H9 (cell line): ENCODE measurements around the gene ATCAY. TPM values are rescaled to one million over a fixed set of nuclear protein-coding genes. Genes with fewer than 3 reads are reported as not detected.

Experiments
- DNase-seq: peaks from one replicate; pipeline ENCODE4 v3.0.0-alpha.2; 2017
- H2AFZ ChIP-seq: one replicate; pipeline ENCODE4 v1.6.1; 2013; ENCODE audit warnings: mild to moderate bottlenecking, low read length, control low read depth, moderate library complexity
- H2AK5ac ChIP-seq: 2 replicates; pipeline ENCODE4 v1.6.1; 2013; ENCODE audit warnings: low read length, control low read depth, mixed read lengths; ENCODE audit not compliant: insufficient read length
- H2BK120ac ChIP-seq: one replicate; pipeline ENCODE4 v1.6.1; 2013; ENCODE audit warnings: low read depth, mild to moderate bottlenecking, low read length, control low read depth, inconsistent platforms; ENCODE audit not compliant: poor library complexity, severe bottlenecking
- H2BK12ac ChIP-seq: 2 replicates; pipeline ENCODE4 v1.6.1; 2013; ENCODE audit warnings: low read length, control low read depth, mixed read lengths, low read depth; ENCODE audit not compliant: insufficient read length
- H2BK15ac ChIP-seq: 2 replicates; pipeline ENCODE4 v1.6.1; 2013; ENCODE audit warnings: low read depth, low read length, control low read depth
- H2BK20ac ChIP-seq: one replicate; pipeline ENCODE4 v1.6.1; 2013; ENCODE audit warnings: low read depth, mild to moderate bottlenecking, low read length, control low read depth, inconsistent platforms; ENCODE audit not compliant: poor library complexity, severe bottlenecking
- H2BK5ac ChIP-seq: 2 replicates; pipeline ENCODE4 v1.6.1; 2013; ENCODE audit warnings: low read length, control low read depth, mixed read lengths; ENCODE audit not compliant: insufficient read length
- H3K14ac ChIP-seq: 2 replicates; pipeline ENCODE4 v1.6.1; 2013; ENCODE audit warnings: low read length, control low read depth; ENCODE audit not compliant: insufficient read depth
- H3K18ac ChIP-seq: 2 replicates; pipeline ENCODE4 v1.6.1; 2013; ENCODE audit warnings: low read depth, mild to moderate bottlenecking, mixed read lengths, low read length, control low read depth; ENCODE audit not compliant: insufficient read length
- H3K23ac ChIP-seq: 2 replicates; pipeline ENCODE4 v1.6.1; 2013; ENCODE audit warnings: low read length, control low read depth, mixed read lengths, low read depth; ENCODE audit not compliant: insufficient read length
- H3K23me2 ChIP-seq: 2 replicates; pipeline ENCODE4 v1.6.1; 2013; ENCODE audit warnings: low read depth, mild to moderate bottlenecking, mixed read lengths, low read length, control low read depth; ENCODE audit not compliant: insufficient read length, poor library complexity, severe bottlenecking
- H3K27ac ChIP-seq: 2 replicates; pipeline ENCODE4 v1.5.1; 2013; ENCODE audit warnings: low read length, control low read depth, mixed read lengths, low read depth; ENCODE audit not compliant: insufficient read length
- H3K27me3 ChIP-seq: 2 replicates; pipeline ENCODE4 v1.6.1; 2013; ENCODE audit warnings: low read length, control low read depth, inconsistent platforms; ENCODE audit not compliant: insufficient read depth
- H3K4ac ChIP-seq: 2 replicates; pipeline ENCODE4 v1.6.1; 2013; ENCODE audit warnings: low read depth, mild to moderate bottlenecking, control low read depth, inconsistent platforms, low read length, moderate library complexity
- H3K4me1 ChIP-seq: 2 replicates; pipeline ENCODE4 v1.6.1; 2013; ENCODE audit warnings: low read length, control low read depth, inconsistent platforms; ENCODE audit not compliant: insufficient read depth
- H3K4me2 ChIP-seq: 2 replicates; pipeline ENCODE4 v1.6.1; 2013; ENCODE audit warnings: low read length, control low read depth, mixed read lengths; ENCODE audit not compliant: insufficient read length, insufficient read depth
- H3K56ac ChIP-seq: 2 replicates; pipeline ENCODE4 v1.6.1; 2013; ENCODE audit warnings: low read depth, mild to moderate bottlenecking, mixed read lengths, low read length, control low read depth; ENCODE audit not compliant: insufficient read length
- H3K79me1 ChIP-seq: 2 replicates; pipeline ENCODE4 v1.6.1; 2013; ENCODE audit warnings: low read depth, mild to moderate bottlenecking, moderate library complexity, low read length, control low read depth, inconsistent platforms; ENCODE audit not compliant: insufficient read depth, poor library complexity, severe bottlenecking
- H3K79me2 ChIP-seq: 2 replicates; pipeline ENCODE4 v1.6.1; 2013; ENCODE audit warnings: low read length, control low read depth, inconsistent platforms; ENCODE audit not compliant: insufficient read depth
- H3K9ac ChIP-seq: 2 replicates; pipeline ENCODE4 v1.6.1; 2013; ENCODE audit warnings: low read length, control low read depth, mixed read lengths; ENCODE audit not compliant: insufficient read length; ENCODE audit errors: extremely low read depth
- H3K9me3 ChIP-seq: one replicate; pipeline ENCODE4 v1.6.1; 2013; ENCODE audit warnings: low read depth, low read length, inconsistent platforms; ENCODE audit not compliant: control insufficient read depth
- H3T11ph ChIP-seq: one replicate; pipeline ENCODE4 v1.6.1; 2013; ENCODE audit warnings: mild to moderate bottlenecking, low read length, control low read depth, inconsistent platforms
- H4K20me1 ChIP-seq: one replicate; pipeline ENCODE4 v1.6.1; 2013; ENCODE audit not compliant: control insufficient read depth, insufficient read length, insufficient read depth
- H4K5ac ChIP-seq: 2 replicates; pipeline ENCODE4 v1.6.1; 2013; ENCODE audit warnings: low read depth, mild to moderate bottlenecking, mixed read lengths, low read length, control low read depth; ENCODE audit not compliant: insufficient read length
- H4K8ac ChIP-seq: replicated peaks from 2 replicates; pipeline ENCODE4 v1.6.1; 2013; ENCODE audit warnings: low read length, control low read depth, mixed read lengths, low read depth; ENCODE audit not compliant: insufficient read length
- H4K91ac ChIP-seq: 2 replicates; pipeline ENCODE4 v1.6.1; 2013; ENCODE audit warnings: low read depth, mild to moderate bottlenecking, moderate library complexity, mixed read lengths, low read length, control low read depth; ENCODE audit not compliant: insufficient read length
- H3K27ac Mint-ChIP-seq, 3 experiments: 2 replicates in 2 of 3; 3 replicates in 1 of 3; pipeline ENCODE4 v1.8.0; 2020 to 2021; ENCODE audit warnings: mixed read lengths in 3 of 3, mild to moderate bottlenecking in 1 of 3, moderate library complexity in 1 of 3
- H3K27me3 Mint-ChIP-seq: 2 replicates; pipeline ENCODE4 v1.8.0; 2021; ENCODE audit warnings: low read depth, mild to moderate bottlenecking, moderate library complexity, mixed read lengths
- H3K36me3 Mint-ChIP-seq, 3 experiments: 2 replicates in 2 of 3; 3 replicates in 1 of 3; pipeline ENCODE4 v1.8.0; 2020 to 2021; ENCODE audit warnings: low read depth in 3 of 3, mixed read lengths in 3 of 3; ENCODE audit not compliant: insufficient read depth in 1 of 3
- H3K4me1 Mint-ChIP-seq, 2 experiments: 2 replicates each; pipeline ENCODE4 v1.8.0; 2020; ENCODE audit warnings: mixed read lengths in 2 of 2
- H3K4me3 Mint-ChIP-seq, 2 experiments: 2 replicates in 1 of 2; 3 replicates in 1 of 2; pipeline ENCODE4 v1.8.0; 2020 to 2021; ENCODE audit warnings: mild to moderate bottlenecking in 2 of 2, mixed read lengths in 2 of 2, moderate library complexity in 1 of 2
- H3K9me3 Mint-ChIP-seq, 2 experiments: 2 replicates in 1 of 2; 3 replicates in 1 of 2; pipeline ENCODE4 v1.8.0; 2020; ENCODE audit warnings: mild to moderate bottlenecking in 2 of 2, mixed read lengths in 2 of 2, moderate library complexity in 1 of 2
- CTCF ChIP-seq: fragments of 200-600 bp; sonication (generic); conservative IDR thresholded peaks from 3 replicates; pipeline ENCODE4 v1.8.0; 2021; ENCODE audit warnings: antibody characterized with exemption, mild to moderate bottlenecking
- WGBS: extraction: QIAGEN DNeasy Blood & Tissue Kit; methylation state at CpG from one replicate; pipeline ENCODE4 v1.1.7; 2013; ENCODE audit warnings: missing lambda C conversion rate, low lambda C conversion rate, mixed read lengths; ENCODE audit not compliant: insufficient read length; ENCODE audit errors: extremely low coverage; 5-methylcytosine and 5-hydroxymethylcytosine counted together
- total RNA-seq: library from RNA; stranded (reverse); gene quantifications from 2 replicates; pipeline ENCODE4 v1.2.1, GENCODE V29; 2021

ATCAY gene
- total RNA-seq, 1 experiment from 2014 or later, result 12.2 TPM

DNA sequence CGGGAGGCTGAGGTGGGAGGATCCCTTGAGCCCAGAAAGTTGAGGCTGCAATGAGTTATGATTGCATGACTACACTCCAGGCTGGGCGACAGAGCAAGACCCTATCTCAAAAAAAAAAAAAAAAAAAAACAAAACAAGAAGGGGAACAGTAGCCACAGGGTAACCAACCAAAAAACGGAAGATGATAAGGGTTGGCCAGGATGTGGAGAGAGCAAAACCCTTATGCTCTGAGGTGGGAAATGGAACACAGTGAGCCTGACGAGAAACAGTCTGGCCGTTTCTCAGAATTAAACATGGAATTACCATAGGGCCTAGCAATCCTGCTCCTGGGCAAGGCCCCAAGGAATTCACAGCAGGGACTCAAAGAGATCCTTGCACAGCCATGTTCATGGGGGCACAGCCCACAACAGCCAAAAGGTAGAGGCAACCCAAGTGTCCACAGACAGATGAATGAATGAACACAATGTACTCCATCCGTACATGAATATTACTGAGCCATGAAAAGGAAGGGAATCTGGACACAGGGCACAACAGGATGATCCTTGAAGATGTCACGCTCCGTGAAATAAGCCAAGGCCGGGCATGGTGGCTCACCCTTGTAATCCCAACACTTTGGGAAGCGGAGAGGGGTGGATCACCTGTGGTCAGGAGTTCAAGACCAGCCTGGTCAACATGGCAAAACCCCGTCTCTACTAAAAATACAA, 63.7 kb downstream of the ATCAY start:
- no peak overlapping the region for H2BK20ac ChIP-seq
- H3K9me3 Mint-ChIP-seq, result no peaks in the 10 kb centered on the region; a peak in 1 of 5 replicates
- H3K4me2 ChIP-seq, result no peak overlapping the region
- H3K18ac ChIP-seq, result no peak overlapping the region
- no peaks in the 10 kb centered on the region; the same call in 1 of the 2 replicates for H3K27me3 Mint-ChIP-seq
- no peak overlapping the region for H4K5ac ChIP-seq
- H2BK5ac ChIP-seq, result no peak overlapping the region
- no peaks in the 10 kb centered on the region for H3K79me2 ChIP-seq
- WGBS, result no CpG with 5 or more reads among the region's 11 CpGs
- H3K9ac ChIP-seq, result no peak overlapping the region
- no peaks in the 10 kb centered on the region for H3K9me3 ChIP-seq
- H3K27ac Mint-ChIP-seq, result no peak overlapping the region
- no peaks in the 10 kb centered on the region for H3K27me3 ChIP-seq
- H2BK12ac ChIP-seq, result no peak overlapping the region
- H4K91ac ChIP-seq, result no peak overlapping the region
- DNase-seq, result no peak
- H3K79me1 ChIP-seq, result no peaks in the 10 kb centered on the region
- H3K36me3 Mint-ChIP-seq, result peaks cover 6 to 37% (median 24%) of the 10 kb centered on the region in 3 experiments; a peak in 6 of 7 replicates
- no peak overlapping the region for H3K4ac ChIP-seq
- H3K56ac ChIP-seq, result no peak overlapping the region
- no peaks in the 10 kb centered on the region for H3K4me1 Mint-ChIP-seq
- H2AK5ac ChIP-seq, result no peak overlapping the region
- no peak overlapping the region for H4K8ac ChIP-seq
- no peak overlapping the region for H3K27ac ChIP-seq
- H3K14ac ChIP-seq, result no peak overlapping the region
- H4K20me1 ChIP-seq, result no peaks in the 10 kb centered on the region
- H3K23me2 ChIP-seq, result no peaks in the 10 kb centered on the region
- TF ChIP-seq CTCF, result no peak
- H2BK15ac ChIP-seq, result no peak overlapping the region
- no peak overlapping the region for H3K4me3 Mint-ChIP-seq
- no peak overlapping the region for H3T11ph ChIP-seq
- no peaks in the 10 kb centered on the region for H3K4me1 ChIP-seq
- no peak overlapping the region for H3K23ac ChIP-seq
- no peak overlapping the region for H2AFZ ChIP-seq
- no peak overlapping the region for H2BK120ac ChIP-seq
